GM11168 (cell line): ENCODE measurements around the gene MAML1.

Source experiments
- in situ Hi-C: fragments of 300-500 bp; cut with MboI; formaldehyde crosslinking; loops from one replicate; pipeline ENCODE4 v1.12.0; 2022; ENCODE audit warnings: low sequenced_read_pairs; ENCODE audit not compliant: unreplicated experiment

The MAML1 gene

GRCh38 chr5:179801304-179802206 lies 68.9 kb downstream of the MAML1 start:
- in situ Hi-C loops, result no loop called here

- in situ Hi-C loops, result no loop called here
Measured at GRCh38 chr5:179802207-179802883, 69.7 kb downstream of the MAML1 start.

- in situ Hi-C loops, result no loop called here
Measured at GRCh38 chr5:179802950-179803562, 70.4 kb downstream of the MAML1 start.

GRCh38 chr5:179803651-179804554 lies 71.3 kb downstream of the MAML1 start:
- in situ Hi-C loops, result no loop called here

- in situ Hi-C loops, result no loop called here
Measured at GRCh38 chr5:179804555-179804947, 71.9 kb downstream of the MAML1 start.

GRCh38 chr5:179805070-179805528 lies 72.5 kb downstream of the MAML1 start:
- in situ Hi-C loops, result no loop called here

- in situ Hi-C loops, result no loop called here
Measured at GRCh38 chr5:179805529-179806249, 73.1 kb downstream of the MAML1 start.

- in situ Hi-C loops, result no loop called here
Measured at GRCh38 chr5:179806250-179807048, 73.8 kb downstream of the MAML1 start, which contains the start of gene MGAT4B. MGAT4B (minus strand) TSS chr5:179806866; CDS start chr5:179806583, 283 bp downstream.

GRCh38 chr5:179812135-179812825 lies 79.7 kb downstream of the MAML1 start:
- in situ Hi-C loops, result no loop called here

GRCh38 chr5:179812997-179813607 lies 80.5 kb downstream of the MAML1 start:
- in situ Hi-C loops, result no loop called here

GRCh38 chr5:179814090-179814489 lies 81.5 kb downstream of the MAML1 start:
- in situ Hi-C loops, result no loop called here

GRCh38 chr5:179815491-179816249 lies 83.0 kb downstream of the MAML1 start:
- in situ Hi-C loops, result no loop called here

GRCh38 chr5:179816401-179816795 lies 83.8 kb downstream of the MAML1 start:
- in situ Hi-C loops, result no loop called here

- in situ Hi-C loops, result no loop called here
Measured at GRCh38 chr5:179816796-179817469, 84.3 kb downstream of the MAML1 start.

- in situ Hi-C loops, result no loop called here
Measured at GRCh38 chr5:179817470-179817840, 84.8 kb downstream of the MAML1 start.
